K562 (cell line): ENCODE measurements around the gene ERVK3-1. TPM values are rescaled to one million over a fixed set of nuclear protein-coding genes. Genes with fewer than 3 reads are reported as not detected.

Experiments used
- ATAC-seq: fragments of 200-7000 bp; cut with Tn5 transposase; 3 replicates; pipeline ENCODE4 v1.9.1; 2020; ENCODE audit warnings: moderate library complexity
- BruUV-seq: library from RNA; stranded (reverse); fragments of 400-500 nt; replicated peaks from 2 replicates; lab custom pipeline; 2021; lab: Mats Ljungman, UMichigan
- CTCF ChIA-PET: fragments of 300-600 bp; formaldehyde crosslinking; extraction: SDS; loops from one replicate; lab custom pipeline; 2021; ENCODE audit warnings: low intra/inter-chr PET ratio; lab: Yijun Ruan, JAX
- POLR2A ChIA-PET: fragments of 300-600, 350-650 bp; sonication (Branson Sonifier 250); formaldehyde crosslinking; extraction: SDS; loops from one replicate; lab custom pipeline; 2021; ENCODE audit warnings: antibody characterized with exemption, inconsistent platforms; lab: Yijun Ruan, JAX
- DNase-seq, 4 experiments: peaks; one replicate each; pipeline versions ENCODE4 v3.0.0 to v3.0.0-alpha.2; 2011 to 2018; ENCODE audit warnings: low spot score in 3 of 4, mixed read lengths in 3 of 4; ENCODE audit errors: extremely low read depth in 1 of 4
- FAIRE-seq: peaks from 2 replicates; lab custom pipeline; 2011; peaks lifted over from hg19 to GRCh38; lab: Jason Lieb, UNC
- H2AFZ ChIP-seq: 2 replicates; pipeline ENCODE4 v1.6.0; 2011; ENCODE audit warnings: low read depth, low read length, control low read depth, inconsistent platforms
- H3K27ac ChIP-seq: fragments of 200-600 bp; 3 replicates; pipeline ENCODE4 v1.8.0; 2011; ENCODE audit warnings: low read depth, mild to moderate bottlenecking, control low read depth, inconsistent platforms, low read length, moderate library complexity, mixed read lengths; ENCODE audit errors: extremely low read depth
- H3K27me3 ChIP-seq, 2 experiments: fragments of 300-600 bp in 1 of 2; 2 replicates in 1 of 2; 3 replicates in 1 of 2; pipeline versions ENCODE4 v1.6.0 to v1.8.0; 2011; ENCODE audit warnings: inconsistent platforms in 2 of 2, low read length in 2 of 2, mild to moderate bottlenecking in 1 of 2, mixed read lengths in 1 of 2, moderate library complexity in 1 of 2; ENCODE audit not compliant: control insufficient read depth in 2 of 2, insufficient read depth in 2 of 2
- H3K36me3 ChIP-seq: fragments of 300-600 bp; 3 replicates; pipeline ENCODE4 v1.8.0; 2011; ENCODE audit warnings: mild to moderate bottlenecking, low read length, inconsistent platforms; ENCODE audit not compliant: control insufficient read depth, insufficient read depth
- H3K4me1 ChIP-seq, 2 experiments: fragments of 200-600 bp in 1 of 2; replicated peaks in 1 of 2; 2 replicates in 1 of 2; 3 replicates in 1 of 2; pipeline versions ENCODE4 v1.5.1 to v1.8.0; 2011; ENCODE audit warnings: inconsistent platforms in 2 of 2, low read length in 2 of 2, mild to moderate bottlenecking in 1 of 2, mixed read lengths in 1 of 2, moderate library complexity in 1 of 2; ENCODE audit not compliant: control insufficient read depth in 2 of 2, insufficient read depth in 2 of 2
- H3K4me2 ChIP-seq: 2 replicates; pipeline ENCODE4 v1.6.1; 2011; ENCODE audit warnings: low read length, control low read depth, inconsistent platforms, mixed read lengths; ENCODE audit not compliant: insufficient read depth
- H3K4me3 ChIP-seq: fragments of 200-600 bp; sonication (generic), shearing (Covaris generic); 2 replicates; pipeline ENCODE4 v1.5.1; 2016; ENCODE audit warnings: control low read depth, inconsistent platforms
- H3K79me2 ChIP-seq: fragments of 200-600 bp; 3 replicates; pipeline ENCODE4 v1.8.0; 2011; ENCODE audit warnings: low read length, inconsistent platforms; ENCODE audit not compliant: control insufficient read depth, insufficient read depth
- H3K9ac ChIP-seq, 2 experiments: 2 replicates each; pipeline versions ENCODE4 v1.6.0 to v1.6.1; 2011; ENCODE audit warnings: low read depth in 2 of 2, low read length in 2 of 2, control low read depth in 1 of 2, inconsistent platforms in 1 of 2, mild to moderate bottlenecking in 1 of 2, mixed read lengths in 1 of 2; ENCODE audit not compliant: insufficient read depth in 1 of 2
- H3K9me1 ChIP-seq: one replicate; pipeline ENCODE4 v1.6.0; 2011; ENCODE audit warnings: inconsistent platforms, mild to moderate bottlenecking, low read length, moderate library complexity; ENCODE audit not compliant: control insufficient read depth, insufficient read depth
- H3K9me3 ChIP-seq: replicated peaks from 2 replicates; pipeline ENCODE4 v1.5.1; 2011; ENCODE audit warnings: low read depth, low read length, inconsistent platforms; ENCODE audit not compliant: control insufficient read depth, insufficient read depth
- H4K20me1 ChIP-seq: replicated peaks from 2 replicates; pipeline ENCODE4 v1.6.1; 2011; ENCODE audit warnings: low read length, inconsistent platforms, mixed read lengths; ENCODE audit not compliant: control insufficient read depth, insufficient read depth
- IFI16 ChIP-seq: fragments of 250-450 bp; sonication (Bioruptor Pico); IDR thresholded peaks from 2 replicates; pipeline ENCODE4 v2.1.2; 2022; ENCODE audit warnings: mild to moderate bottlenecking, inconsistent platforms
- NR1H2 ChIP-seq: sonication (generic); formaldehyde crosslinking; IDR thresholded peaks from 2 replicates; pipeline ENCODE4 v1.4.0; 2020; ENCODE audit warnings: mild to moderate bottlenecking, missing genetic modification reagents
- POLR2AphosphoS2 ChIP-seq: IDR thresholded peaks from 2 replicates; pipeline ENCODE4 v1.6.1; 2012; ENCODE audit warnings: low read length, improper control_type of control experiment
- POLR2G ChIP-seq: fragments of 200-400 bp; formaldehyde crosslinking; IDR thresholded peaks from 2 replicates; pipeline ENCODE4 v1.6.1; 2017; ENCODE audit warnings: low read depth, mild to moderate bottlenecking, antibody characterized with exemption, low read length, moderate library complexity
- ZNF408 ChIP-seq: fragments of 250-450 bp; sonication (Bioruptor Pico); IDR thresholded peaks from 2 replicates; pipeline ENCODE4 v1.4.0; 2020; ENCODE audit warnings: low read depth, mild to moderate bottlenecking, moderate library complexity
- ZNF639 ChIP-seq, 2 experiments: fragments of 200-800 bp in 1 of 2; sonication (Bioruptor generic) in 1 of 2; sonication (generic) in 1 of 2; formaldehyde crosslinking in 1 of 2; IDR thresholded peaks in 1 of 2; conservative IDR thresholded peaks in 1 of 2; 2 replicates each; pipeline versions ENCODE4 v1.5.0 to v1.6.1; 2016 to 2020; ENCODE audit warnings: missing compliant biosample characterization in 1 of 2, missing genetic modification characterization in 1 of 2, missing genetic modification reagents in 1 of 2
- ZNF717 ChIP-seq: fragments of 250-450 bp; sonication (Bioruptor Pico); IDR thresholded peaks from 2 replicates; pipeline ENCODE4 v1.5.0; 2021
- WGBS: fragments of 100-300 bp; shearing (Covaris generic); methylation state at CpG from one replicate; pipeline ENCODE4 v1.1.6; 2016; ENCODE audit warnings: low coverage, mixed read lengths; ENCODE audit not compliant: insufficient coverage; ENCODE audit errors: missing lambda C conversion rate; 5-methylcytosine and 5-hydroxymethylcytosine counted together
- in situ Hi-C: fragments of 300-500 bp; cut with MboI; formaldehyde crosslinking; loops from 4 replicates; pipeline ENCODE4 v1.15.0; 2018; ENCODE audit warnings: inconsistent platforms, mixed read lengths
- intact Hi-C: fragments of 100-400 bp; cut with micrococcal nuclease; formaldehyde crosslinking; loops from 2 replicates; pipeline ENCODE4 v1.14.2; 2022
- polyA plus RNA-seq, 8 experiments: library from polyadenylated mRNA; depleted of rRNA in 4 of 8; stranded (reverse) in 5 of 8; unstranded in 3 of 8; fragments of >200 nt; fragmentation: Nextera tagmentation in 2 of 8; fragmentation: Illumina TruSeq in 1 of 8; extraction: Ambion mirVana in 2 of 8; extraction: Trizol in 1 of 8; gene quantifications; 2 replicates each; pipeline versions ENCODE4 v1.2.1 to v1.2.3, GENCODE V29; 2011 to 2014; ENCODE audit warnings: inconsistent platforms in 1 of 8, missing spikeins in 1 of 8
- total RNA-seq, 7 experiments: library from RNA; depleted of rRNA in 6 of 7; stranded (reverse); fragments of >200 nt in 6 of 7; fragmentation: Illumina TruSeq in 2 of 7; extraction: Trizol in 2 of 7; gene quantifications; 2 replicates each; pipeline versions ENCODE4 v1.2.1 to v1.2.3, GENCODE V29; 2011 to 2021; ENCODE audit warnings: low replicate concordance in 1 of 7

ERVK3-1 gene
- total and polyA plus RNA-seq, 9 of the 15 experiments (the other 6 are each of a cell fraction or from before 2014, with no cell fraction given): 87.6 to 299 (median 119) TPM

GRCh38 chr19:58351558-58351878 is 46.3 kb downstream of the ERVK3-1 start:
- Histone ChIP-seq H3K79me2 (no peaks in the 10 kb centered on the region), H3K9me3 (no peaks in the 10 kb centered on the region), H3K9ac (no peak overlapping the region), H2AFZ (no peak overlapping the region), H3K27me3 (no peaks in the 10 kb centered on the region), H3K4me3 (no peak overlapping the region), H4K20me1 (no peaks in the 10 kb centered on the region), H3K36me3 (no peaks in the 10 kb centered on the region), H3K27ac (no peak overlapping the region), H3K4me1 (peaks cover 5 to 25% of the 10 kb centered on the region in 2 experiments; a peak in 4 of 5 replicates), H3K4me2 (no peak overlapping the region), H3K9me1 (no peaks in the 10 kb centered on the region)
- 84% methylated on average over 6 of the region's 9 CpGs for WGBS
- TF ChIP-seq ZNF408 (CRISPR knock-in tag) (no peak), ZNF717 (CRISPR knock-in tag) (no peak), IFI16 (CRISPR knock-in tag) (no peak), ZNF639 (CRISPR knock-in tag; conservative IDR thresholded peaks at IDR 0.05 in 1 of 2, IDR thresholded peaks at IDR 0.05 in 1 of 2) (no peak), NR1H2 (CRISPR knock-in tag) (no peak), POLR2G (0 out of 2 replicates have a peak, but pooled peaks have one; percentile 0), POLR2AphosphoS2 (no peak)
- ChIA-PET POLR2A (interaction anchor here (1.2 kb wide), 1 partner anchor 11 kb away, joined by 5 read pairs; the partner anchor contains the start of gene ZNF497), CTCF (no interaction called here)
- intact Hi-C loops (no loop called here), in situ Hi-C loops (no loop called here)
- DNase-seq (no peak), FAIRE-seq (no peak), ATAC-seq (no peak)
- no TSS peak for BruUV-seq
